Upper lobe of right lung (tissue), 1 donor: ENCODE results near the gene HMGXB4. TPM values are rescaled to one million over a fixed set of nuclear protein-coding genes. Genes with fewer than 3 reads are reported as not detected.

Experiments
- ATAC-seq: fragments of 200-7000 bp; cut with Tn5 transposase; one replicate; pipeline ENCODE4 v1.9.1; 2020; ENCODE audit warnings: mild to moderate bottlenecking, moderate library complexity
- DNase-seq: peaks from one replicate; pipeline ENCODE4 v3.0.0-alpha.2; 2020
- H3K27ac ChIP-seq: fragments of 200-600 bp; one replicate; pipeline ENCODE4 v1.8.0; 2022
- H3K27me3 ChIP-seq: fragments of 200-600 bp; one replicate; pipeline ENCODE4 v1.8.0; 2022; ENCODE audit warnings: mild to moderate bottlenecking
- H3K36me3 ChIP-seq: fragments of 200-600 bp; one replicate; pipeline ENCODE4 v1.8.0; 2022
- H3K4me1 ChIP-seq: fragments of 200-600 bp; one replicate; pipeline ENCODE4 v1.8.0; 2022
- H3K4me3 ChIP-seq: fragments of 200-600 bp; one replicate; pipeline ENCODE4 v1.8.0; 2022; ENCODE audit warnings: mild to moderate bottlenecking
- H3K9me3 ChIP-seq: fragments of 200-600 bp; one replicate; pipeline ENCODE4 v1.8.0; 2022
- intact Hi-C: fragments of 100-400 bp; cut with DNase I; formaldehyde crosslinking; loops from one replicate; pipeline ENCODE4 v1.11.0; 2022
- total RNA-seq: library from RNA; stranded (reverse); fragmentation: NEBNext Ultra II Directional; extraction: Animal tissue kit (Norgen Biotek cat#: 25700); gene quantifications from one replicate; pipeline ENCODE4 v1.2.1, GENCODE V29; 2021
- TF ChIP-seq, protein P1 (sequence below): fragments of 200-600 bp; IDR thresholded peaks from one replicate; pipeline ENCODE4 v1.8.0; 2022; ENCODE audit warnings: antibody characterized with exemption
- donor health status: DM: no; HTN: yes; CAD: no; lungs with severe emphysema.

Gene HMGXB4
- total RNA-seq, 1 donor from 2014 or later, result 17.5 TPM

DNA sequence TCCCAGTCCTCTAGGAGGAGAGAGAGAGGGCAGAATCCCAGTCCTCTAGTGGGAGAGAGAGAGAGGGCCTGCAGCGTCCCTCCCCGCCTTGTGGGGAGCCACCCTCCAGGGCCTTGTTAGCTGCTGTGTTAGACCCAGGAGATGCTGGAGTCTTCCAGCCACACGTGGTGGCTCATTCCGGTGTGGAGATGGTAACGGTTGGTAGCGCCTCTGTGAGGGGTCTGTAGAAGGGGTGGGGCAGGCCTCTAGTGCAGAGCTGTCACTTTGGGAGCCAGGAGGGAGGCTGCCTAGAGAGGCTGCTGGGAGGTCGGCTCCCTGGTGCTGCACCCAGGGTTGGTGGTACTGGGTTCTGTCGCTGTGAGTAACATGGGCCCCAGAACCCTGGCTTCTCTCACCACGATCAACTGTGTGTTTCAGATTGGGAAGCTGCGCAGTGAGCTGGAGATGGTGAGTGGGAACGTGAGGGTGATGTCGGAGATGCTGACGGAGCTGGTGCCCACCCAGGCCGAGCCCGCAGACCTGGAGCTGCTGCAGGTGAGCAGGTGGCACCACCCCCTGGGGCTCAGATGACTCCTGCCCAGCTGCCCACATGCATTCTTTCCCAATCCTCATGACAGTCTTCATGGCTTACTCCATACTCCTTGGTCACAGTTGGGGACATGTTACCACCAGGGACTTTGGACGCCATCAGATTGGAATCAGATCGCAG lies 69.7 kb downstream of the HMGXB4 start:
- Histone ChIP-seq H3K27me3 (no peaks in the 10 kb centered on the region), H3K9me3 (no peaks in the 10 kb centered on the region), H3K4me1 (peaks cover 36% of the 10 kb centered on the region), H3K4me3 (no peak overlapping the region), H3K27ac (no peak overlapping the region), H3K36me3 (peaks cover 94% of the 10 kb centered on the region)
- ATAC-seq (no peak), DNase-seq (no peak)
- TF ChIP-seq, protein P1, sequence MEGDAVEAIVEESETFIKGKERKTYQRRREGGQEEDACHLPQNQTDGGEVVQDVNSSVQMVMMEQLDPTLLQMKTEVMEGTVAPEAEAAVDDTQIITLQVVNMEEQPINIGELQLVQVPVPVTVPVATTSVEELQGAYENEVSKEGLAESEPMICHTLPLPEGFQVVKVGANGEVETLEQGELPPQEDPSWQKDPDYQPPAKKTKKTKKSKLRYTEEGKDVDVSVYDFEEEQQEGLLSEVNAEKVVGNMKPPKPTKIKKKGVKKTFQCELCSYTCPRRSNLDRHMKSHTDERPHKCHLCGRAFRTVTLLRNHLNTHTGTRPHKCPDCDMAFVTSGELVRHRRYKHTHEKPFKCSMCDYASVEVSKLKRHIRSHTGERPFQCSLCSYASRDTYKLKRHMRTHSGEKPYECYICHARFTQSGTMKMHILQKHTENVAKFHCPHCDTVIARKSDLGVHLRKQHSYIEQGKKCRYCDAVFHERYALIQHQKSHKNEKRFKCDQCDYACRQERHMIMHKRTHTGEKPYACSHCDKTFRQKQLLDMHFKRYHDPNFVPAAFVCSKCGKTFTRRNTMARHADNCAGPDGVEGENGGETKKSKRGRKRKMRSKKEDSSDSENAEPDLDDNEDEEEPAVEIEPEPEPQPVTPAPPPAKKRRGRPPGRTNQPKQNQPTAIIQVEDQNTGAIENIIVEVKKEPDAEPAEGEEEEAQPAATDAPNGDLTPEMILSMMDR, result no peak
- intact Hi-C loops, result no loop called here

DNA sequence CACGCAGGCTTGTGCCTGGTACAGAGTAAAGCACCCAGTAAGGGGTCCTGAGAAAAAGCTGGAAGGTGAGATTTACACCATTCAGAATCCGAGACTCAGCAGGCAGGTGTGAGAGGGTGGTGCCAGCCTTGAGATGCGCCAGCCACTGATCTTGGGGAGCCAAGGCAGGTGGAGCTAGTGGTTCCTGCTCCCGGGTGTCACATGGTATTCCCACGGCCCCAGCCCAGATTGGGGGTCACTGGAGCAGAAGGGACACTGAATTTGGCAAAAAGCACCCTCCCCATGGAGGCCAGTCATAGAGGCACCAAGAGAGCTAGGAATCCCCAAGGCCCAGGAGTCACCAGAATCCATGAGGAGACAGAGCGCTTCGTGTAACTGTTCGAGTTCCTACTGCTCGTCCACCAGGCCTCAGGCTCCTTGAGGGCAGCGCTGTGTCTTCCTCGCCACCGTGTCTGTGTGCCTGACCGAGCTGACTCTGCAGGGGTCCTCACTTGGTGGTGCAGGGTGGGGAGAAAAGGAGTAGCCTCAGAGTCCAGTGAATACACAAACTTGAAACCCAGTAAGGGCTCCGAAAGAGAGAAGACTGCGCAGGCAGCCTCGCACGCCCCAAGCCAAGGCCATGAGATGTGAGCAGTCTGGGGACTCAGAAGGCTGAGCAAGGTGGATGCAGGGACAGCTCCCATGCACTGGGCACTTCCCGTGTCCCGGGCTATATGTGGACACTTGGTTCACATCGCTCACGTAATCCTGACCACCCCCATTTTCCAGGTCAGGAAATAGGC lies 70.6 kb downstream of the HMGXB4 start:
- TF ChIP-seq, protein P1, result no peak
- no peaks in the 10 kb centered on the region for H3K9me3 ChIP-seq
- no peak for DNase-seq
- H3K27ac ChIP-seq, result peak overlapping the region; percentile 58
- intact Hi-C loops, result no loop called here
- H3K4me3 ChIP-seq, result no peak overlapping the region
- peaks cover 95% of the 10 kb centered on the region for H3K36me3 ChIP-seq
- peaks cover 36% of the 10 kb centered on the region for H3K4me1 ChIP-seq
- H3K27me3 ChIP-seq, result no peaks in the 10 kb centered on the region
- ATAC-seq, result no peak

DNA sequence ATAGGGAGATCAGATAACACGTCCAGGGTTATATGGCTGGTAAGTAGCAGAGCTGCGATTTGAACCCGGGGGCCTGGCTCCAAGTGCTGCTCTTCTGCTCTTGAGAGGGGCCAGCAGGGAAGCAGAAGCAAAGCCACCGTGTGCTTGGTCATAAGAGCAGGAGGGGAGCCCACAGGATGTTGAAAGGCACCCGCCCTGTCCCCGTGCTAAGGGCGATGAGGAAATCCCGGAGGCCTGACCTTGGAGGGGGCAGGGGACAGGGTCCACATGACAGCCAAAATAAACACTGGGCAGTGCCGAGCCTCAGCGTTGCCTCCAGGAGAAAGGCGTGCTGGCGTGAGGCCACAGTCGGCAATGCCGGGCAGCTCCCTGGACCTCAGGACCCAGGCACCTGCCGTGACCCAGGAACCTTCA lies 71.2 kb downstream of the HMGXB4 start:
- Histone ChIP-seq H3K27ac (peak overlapping the region; percentile 58), H3K4me1 (peaks cover 36% of the 10 kb centered on the region), H3K9me3 (no peaks in the 10 kb centered on the region), H3K4me3 (no peak overlapping the region), H3K27me3 (no peaks in the 10 kb centered on the region), H3K36me3 (peaks cover 95% of the 10 kb centered on the region)
- ATAC-seq, result peak; percentile 81
- TF ChIP-seq, protein P1, result no peak
- intact Hi-C loops, result no loop called here
- DNase-seq, result peak; percentile 83

DNA sequence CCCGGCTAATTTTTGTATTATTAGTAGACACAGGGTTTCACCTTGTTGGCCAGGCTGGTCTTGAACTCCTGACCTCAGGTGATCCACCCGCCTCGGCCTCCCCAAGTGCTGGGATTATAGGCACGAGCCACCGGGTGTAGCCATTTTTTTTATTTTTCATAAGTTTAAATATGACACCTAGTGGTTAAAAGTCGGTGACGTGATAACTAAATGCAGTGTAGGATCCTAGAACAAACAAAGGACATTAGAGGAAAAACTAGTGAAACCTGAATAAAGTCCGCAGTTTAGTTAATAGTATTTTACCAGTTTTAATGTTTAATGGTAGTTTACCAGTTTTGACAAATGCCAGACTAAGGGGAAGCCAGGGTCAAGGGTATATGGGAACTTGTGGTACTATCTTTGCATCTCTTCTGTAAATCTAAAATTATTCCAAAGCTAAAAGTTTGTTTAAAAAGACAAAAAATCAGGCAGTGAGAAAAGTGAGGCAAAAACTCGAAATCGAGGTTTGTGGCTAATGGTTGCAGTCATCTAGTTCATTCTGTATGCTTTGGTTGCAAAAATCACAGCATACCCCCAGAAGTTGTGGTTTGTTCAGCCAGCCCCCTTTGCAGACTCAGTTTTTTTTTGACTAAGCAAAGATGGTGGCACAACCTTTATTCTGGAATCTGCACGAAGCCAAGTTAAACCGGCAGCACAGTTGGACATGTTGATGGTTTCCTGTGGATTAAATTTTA lies 72.0 kb downstream of the HMGXB4 start:
- no peak for ATAC-seq
- Histone ChIP-seq H3K27me3 (no peaks in the 10 kb centered on the region), H3K4me1 (peaks cover 36% of the 10 kb centered on the region), H3K27ac (peak overlapping the region; percentile 76), H3K4me3 (no peak overlapping the region), H3K9me3 (no peaks in the 10 kb centered on the region), H3K36me3 (peaks cover 95% of the 10 kb centered on the region)
- intact Hi-C loops, result no loop called here
- DNase-seq, result no peak
- TF ChIP-seq, protein P1, result no peak

DNA sequence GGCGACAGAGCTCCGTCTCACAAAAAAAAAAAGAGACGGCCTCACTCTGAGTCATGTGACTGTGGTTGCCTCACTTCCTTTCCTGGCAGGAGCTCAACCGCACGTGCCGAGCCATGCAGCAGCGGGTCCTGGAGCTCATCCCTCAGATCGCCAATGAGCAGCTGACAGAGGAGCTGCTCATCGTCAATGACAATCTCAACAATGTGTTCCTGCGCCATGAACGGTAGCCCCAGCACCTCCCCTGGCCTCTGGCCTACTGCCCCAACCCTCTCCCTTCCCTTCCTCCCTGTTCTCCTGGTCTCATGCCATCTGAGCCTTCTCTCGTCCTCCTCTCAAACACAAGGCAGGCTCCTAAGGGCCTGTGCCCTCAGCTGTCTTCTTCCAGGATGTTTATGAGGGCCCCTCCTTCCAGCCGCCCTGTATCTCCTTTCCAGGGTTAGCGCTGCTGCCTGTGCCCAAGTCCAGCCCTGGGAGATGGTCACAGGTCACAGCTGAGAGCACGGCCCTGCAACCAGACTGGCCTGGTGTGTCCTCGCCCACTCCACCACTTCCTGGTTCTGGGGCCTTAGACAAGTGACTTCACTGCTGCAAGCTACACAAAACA lies 73.1 kb downstream of the HMGXB4 start:
- intact Hi-C loops, result no loop called here
- Histone ChIP-seq H3K27ac (peak overlapping the region; percentile 76), H3K4me1 (peaks cover 36% of the 10 kb centered on the region), H3K27me3 (no peaks in the 10 kb centered on the region), H3K4me3 (no peak overlapping the region), H3K36me3 (peaks cover 95% of the 10 kb centered on the region), H3K9me3 (no peaks in the 10 kb centered on the region)
- TF ChIP-seq, protein P1, result no peak
- DNase-seq (peak; percentile 86), ATAC-seq (peak; percentile 83)
